ENCODE measurements around the gene KCNMA1. TPM values are rescaled to one million over a fixed set of nuclear protein-coding genes. Genes with fewer than 3 reads are reported as not detected.

Gene KCNMA1
- total and polyA plus RNA-seq, 4 donors: 36.2 to 95.0 (median 54.3) TPM

- Histone ChIP-seq H3K27me3 (ENCODE audit: control insufficient read depth, insufficient read depth, low read length) (no peaks in the 10 kb centered on the region), H3K27ac (ENCODE audit: low read depth, low read length) (no peak overlapping the region), H3K4me1 (ENCODE audit: control insufficient read depth, insufficient read depth, low read length) (no peaks in the 10 kb centered on the region), H3K9me3 (ENCODE audit: control insufficient read depth, insufficient read depth, low read length) (no peaks in the 10 kb centered on the region), H3K4me3 (ENCODE audit: low read depth, low read length) (no peak overlapping the region), H3K36me3 (ENCODE audit: control insufficient read depth, insufficient read depth, low read length) (no peaks in the 10 kb centered on the region)
- WGBS (ENCODE audit: insufficient coverage): 61% methylated on average over 4 of the region's 5 CpGs
- no peak for DNase-seq (ENCODE audit: low read depth in 4 of 6, low spot score in 6 of 6)
Measured at GRCh38 chr10:77105761-77106221, 531.8 kb downstream of the KCNMA1 start.

GRCh38 chr10:77104459-77104980 lies 533.1 kb downstream of the KCNMA1 start:
- WGBS (ENCODE audit: insufficient coverage): 74% methylated on average over 4 of the region's 4 CpGs
- Histone ChIP-seq H3K9me3 (ENCODE audit: control insufficient read depth, insufficient read depth, low read length) (no peaks in the 10 kb centered on the region), H3K36me3 (ENCODE audit: control insufficient read depth, insufficient read depth, low read length) (no peaks in the 10 kb centered on the region), H3K4me1 (ENCODE audit: control insufficient read depth, insufficient read depth, low read length) (no peaks in the 10 kb centered on the region), H3K27me3 (ENCODE audit: control insufficient read depth, insufficient read depth, low read length) (no peaks in the 10 kb centered on the region), H3K27ac (ENCODE audit: low read depth, low read length) (no peak overlapping the region), H3K4me3 (ENCODE audit: low read depth, low read length) (no peak overlapping the region)
- DNase-seq (ENCODE audit: low read depth in 4 of 6, low spot score in 6 of 6): no peak

GRCh38 chr10:77103213-77103612 lies 534.4 kb downstream of the KCNMA1 start:
- Histone ChIP-seq H3K4me3 (ENCODE audit: low read depth, low read length) (no peak overlapping the region), H3K9me3 (ENCODE audit: control insufficient read depth, insufficient read depth, low read length) (no peaks in the 10 kb centered on the region), H3K4me1 (ENCODE audit: control insufficient read depth, insufficient read depth, low read length) (no peaks in the 10 kb centered on the region), H3K27me3 (ENCODE audit: control insufficient read depth, insufficient read depth, low read length) (no peaks in the 10 kb centered on the region), H3K36me3 (ENCODE audit: control insufficient read depth, insufficient read depth, low read length) (no peaks in the 10 kb centered on the region), H3K27ac (ENCODE audit: low read depth, low read length) (no peak overlapping the region)
- WGBS (ENCODE audit: insufficient coverage): 100% methylated on average over 2 of the region's 4 CpGs
- no peak for DNase-seq (ENCODE audit: low read depth in 4 of 6, low spot score in 6 of 6)

- no peak for DNase-seq (ENCODE audit: low read depth in 4 of 6, low spot score in 6 of 6)
- no CpG with 5 or more reads among the region's 5 CpGs for WGBS (ENCODE audit: insufficient coverage)
Measured at GRCh38 chr10:77101341-77101740, 536.3 kb downstream of the KCNMA1 start.

GRCh38 chr10:77099136-77099535 lies 538.5 kb downstream of the KCNMA1 start:
- Histone ChIP-seq H3K36me3 (ENCODE audit: control insufficient read depth, insufficient read depth, low read length) (no peaks in the 10 kb centered on the region), H3K4me1 (ENCODE audit: control insufficient read depth, insufficient read depth, low read length) (no peaks in the 10 kb centered on the region), H3K27ac (ENCODE audit: low read depth, low read length) (no peak overlapping the region), H3K9me3 (ENCODE audit: control insufficient read depth, insufficient read depth, low read length) (no peaks in the 10 kb centered on the region), H3K4me3 (ENCODE audit: low read depth, low read length) (no peak overlapping the region), H3K27me3 (ENCODE audit: control insufficient read depth, insufficient read depth, low read length) (no peaks in the 10 kb centered on the region)
- 100% methylated on average over 3 of the region's 5 CpGs for WGBS (ENCODE audit: insufficient coverage)
- no peak for DNase-seq (ENCODE audit: low read depth in 4 of 6, low spot score in 6 of 6)

More at GRCh38 chr10:77101341-77101740, 536.3 kb downstream of the KCNMA1 start:
- Histone ChIP-seq H3K4me3 (ENCODE audit: low read depth, low read length) (no peak overlapping the region), H3K27me3 (ENCODE audit: control insufficient read depth, insufficient read depth, low read length) (no peaks in the 10 kb centered on the region), H3K4me1 (ENCODE audit: control insufficient read depth, insufficient read depth, low read length) (no peaks in the 10 kb centered on the region), H3K9me3 (ENCODE audit: control insufficient read depth, insufficient read depth, low read length) (no peaks in the 10 kb centered on the region), H3K27ac (ENCODE audit: low read depth, low read length) (no peak overlapping the region), H3K36me3 (ENCODE audit: control insufficient read depth, insufficient read depth, low read length) (no peaks in the 10 kb centered on the region)

GRCh38 chr10:77097625-77098024 lies 540.0 kb downstream of the KCNMA1 start:
- no peaks in the 10 kb centered on the region for H3K4me1 ChIP-seq (ENCODE audit: control insufficient read depth, insufficient read depth, low read length)
- no peaks in the 10 kb centered on the region for H3K27me3 ChIP-seq (ENCODE audit: control insufficient read depth, insufficient read depth, low read length)
- H3K9me3 ChIP-seq (ENCODE audit: control insufficient read depth, insufficient read depth, low read length): no peaks in the 10 kb centered on the region
- H3K27ac ChIP-seq (ENCODE audit: low read depth, low read length): no peak overlapping the region
- H3K4me3 ChIP-seq (ENCODE audit: low read depth, low read length): no peak overlapping the region
- no peak for DNase-seq (ENCODE audit: low read depth in 4 of 6, low spot score in 6 of 6)
- WGBS (ENCODE audit: insufficient coverage): 100% methylated on average over 1 of the region's 1 CpG
- no peaks in the 10 kb centered on the region for H3K36me3 ChIP-seq (ENCODE audit: control insufficient read depth, insufficient read depth, low read length)

GRCh38 chr10:77093126-77093525 lies 544.5 kb downstream of the KCNMA1 start:
- no CpG with 5 or more reads among the region's 2 CpGs for WGBS (ENCODE audit: insufficient coverage)
- H3K36me3 ChIP-seq (ENCODE audit: control insufficient read depth, insufficient read depth, low read length): peaks cover 4% of the 10 kb centered on the region
- H3K4me1 ChIP-seq (ENCODE audit: control insufficient read depth, insufficient read depth, low read length): peaks cover 5% of the 10 kb centered on the region
- no peak for DNase-seq (ENCODE audit: low read depth in 4 of 6, low spot score in 6 of 6)
- no peaks in the 10 kb centered on the region for H3K9me3 ChIP-seq (ENCODE audit: control insufficient read depth, insufficient read depth, low read length)
- no peaks in the 10 kb centered on the region for H3K27me3 ChIP-seq (ENCODE audit: control insufficient read depth, insufficient read depth, low read length)
- H3K4me3 ChIP-seq (ENCODE audit: low read depth, low read length): no peak overlapping the region
- H3K27ac ChIP-seq (ENCODE audit: low read depth, low read length): no peak overlapping the region

- DNase-seq (ENCODE audit: low read depth in 4 of 6, low spot score in 6 of 6): peak in 1 of 6 donors; percentile 52
- Histone ChIP-seq H3K9me3 (ENCODE audit: control insufficient read depth, insufficient read depth, low read length) (no peaks in the 10 kb centered on the region), H3K36me3 (ENCODE audit: control insufficient read depth, insufficient read depth, low read length) (peaks cover 4% of the 10 kb centered on the region), H3K4me1 (ENCODE audit: control insufficient read depth, insufficient read depth, low read length) (peaks cover 5% of the 10 kb centered on the region), H3K4me3 (ENCODE audit: low read depth, low read length) (no peak overlapping the region), H3K27ac (ENCODE audit: low read depth, low read length) (no peak overlapping the region), H3K27me3 (ENCODE audit: control insufficient read depth, insufficient read depth, low read length) (no peaks in the 10 kb centered on the region)
- 100% methylated on average over 1 of the region's 6 CpGs for WGBS (ENCODE audit: insufficient coverage)
Measured at GRCh38 chr10:77091597-77092165, 545.9 kb downstream of the KCNMA1 start.

GRCh38 chr10:77090381-77091356 lies 546.9 kb downstream of the KCNMA1 start:
- H3K4me1 ChIP-seq (ENCODE audit: control insufficient read depth, insufficient read depth, low read length): peaks cover 5% of the 10 kb centered on the region
- H3K27ac ChIP-seq (ENCODE audit: low read depth, low read length): no peak overlapping the region
- no peaks in the 10 kb centered on the region for H3K9me3 ChIP-seq (ENCODE audit: control insufficient read depth, insufficient read depth, low read length)
- 81% methylated on average over 11 of the region's 17 CpGs for WGBS (ENCODE audit: insufficient coverage)
- H3K4me3 ChIP-seq (ENCODE audit: low read depth, low read length): no peak overlapping the region
- H3K27me3 ChIP-seq (ENCODE audit: control insufficient read depth, insufficient read depth, low read length): no peaks in the 10 kb centered on the region
- peaks cover 4% of the 10 kb centered on the region for H3K36me3 ChIP-seq (ENCODE audit: control insufficient read depth, insufficient read depth, low read length)
- DNase-seq (ENCODE audit: low read depth in 4 of 6, low spot score in 6 of 6): peak in 1 of 6 donors; percentile 81

Data from spinal cord (tissue), 10 donors.